Superior temporal gyrus (tissue), 1 donor: ENCODE results near the gene SARNP.

Experiments used
- DNase-seq: peaks from one replicate; pipeline ENCODE4 v3.0.0-alpha.2; 2016; ENCODE audit errors: extremely low spot score

SARNP gene

GRCh38 chr12:55743406-55744339 is 73.9 kb downstream of the SARNP start:
- no peak for DNase-seq

- peak; percentile 87 for DNase-seq
Measured at GRCh38 chr12:55742719-55743405, 74.7 kb downstream of the SARNP start, which contains the start of gene GDF11. GDF11 (plus strand) TSS chr12:55743122; CDS start chr12:55743317, 195 bp downstream.

- DNase-seq, result no peak
Measured at GRCh38 chr12:55741931-55742680, 75.4 kb downstream of the SARNP start.

GRCh38 chr12:55739025-55739378 is 78.5 kb downstream of the SARNP start:
- no peak for DNase-seq

- DNase-seq, result peak; percentile 99
Measured at GRCh38 chr12:55738123-55739024, 79.2 kb downstream of the SARNP start.

- DNase-seq, result no peak
Measured at GRCh38 chr12:55737581-55738122, 79.9 kb downstream of the SARNP start.

- DNase-seq, result peak; percentile 75
Measured at GRCh38 chr12:55736780-55737580, 80.5 kb downstream of the SARNP start.

- no peak for DNase-seq
Measured at GRCh38 chr12:55736076-55736475, 81.4 kb downstream of the SARNP start.

GRCh38 chr12:55734595-55734994 is 82.9 kb downstream of the SARNP start:
- no peak for DNase-seq

- no peak for DNase-seq
Measured at GRCh38 chr12:55733858-55734257, 83.7 kb downstream of the SARNP start.

- DNase-seq, result no peak
Measured at GRCh38 chr12:55733021-55733555, 84.4 kb downstream of the SARNP start.

GRCh38 chr12:55732288-55732687 is 85.2 kb downstream of the SARNP start:
- no peak for DNase-seq

- DNase-seq, result peak; percentile 78
Measured at GRCh38 chr12:55729819-55730818, 87.4 kb downstream of the SARNP start.

- peak; percentile 93 for DNase-seq
Measured at GRCh38 chr12:55728939-55729818, 88.3 kb downstream of the SARNP start, which contains the start of gene CD63. CD63 (minus strand) TSS chr12:55729009; CDS start chr12:55728341, 668 bp downstream.

- no peak for DNase-seq
Measured at GRCh38 chr12:55728186-55728938, 89.2 kb downstream of the SARNP start.

GRCh38 chr12:55727643-55728185 is 89.8 kb downstream of the SARNP start:
- DNase-seq, result no peak
